GM23338 (cell line): Measurements from ENCODE around the gene RNF2. TPM values are rescaled to one million over a fixed set of nuclear protein-coding genes. Genes with fewer than 3 reads are reported as not detected.

Experiments used
- ATAC-seq: fragments of 200-7000 bp; cut with Tn5 transposase; 3 replicates; pipeline ENCODE4 v1.9.1; 2020
- DNase-seq: peaks from one replicate; pipeline ENCODE4 v3.0.0-alpha.2; 2015; ENCODE audit warnings: low spot score
- H2AFZ ChIP-seq: fragments of 200-600 bp; sonication (generic); 2 replicates; pipeline ENCODE4 v1.8.0; 2016; ENCODE audit warnings: antibody characterized with exemption, mild to moderate bottlenecking, moderate library complexity
- H3F3A ChIP-seq: fragments of 200-600 bp; sonication (generic); replicated peaks from 2 replicates; pipeline ENCODE4 v1.8.0; 2017; ENCODE audit warnings: antibody characterized with exemption, mixed run types, low read depth
- H3K27ac ChIP-seq: fragments of 200-600 bp; sonication (generic); 2 replicates; pipeline ENCODE4 v1.6.1; 2016; ENCODE audit warnings: low read depth
- H3K27me3 ChIP-seq: fragments of 200-600 bp; sonication (generic); 2 replicates; pipeline ENCODE4 v1.8.0; 2016; ENCODE audit warnings: mild to moderate bottlenecking, mixed run types, moderate library complexity; ENCODE audit not compliant: insufficient read depth
- H3K36me3 ChIP-seq: fragments of 200-600 bp; sonication (generic); 2 replicates; pipeline ENCODE4 v1.8.0; 2016; ENCODE audit warnings: mild to moderate bottlenecking; ENCODE audit not compliant: insufficient read depth
- H3K4me1 ChIP-seq: fragments of 200-600 bp; sonication (generic); 2 replicates; pipeline ENCODE4 v1.8.0; 2016; ENCODE audit warnings: mild to moderate bottlenecking, moderate library complexity; ENCODE audit not compliant: insufficient read depth
- H3K4me2 ChIP-seq: fragments of 200-600 bp; sonication (generic); 2 replicates; pipeline ENCODE4 v1.7.1; 2017; ENCODE audit warnings: mixed run types
- H3K4me3 ChIP-seq: fragments of 200-600 bp; sonication (generic); 2 replicates; pipeline ENCODE4 v1.6.1; 2016; ENCODE audit warnings: mixed run types
- H3K79me2 ChIP-seq: fragments of 200-600 bp; sonication (generic); replicated peaks from 2 replicates; pipeline ENCODE4 v1.8.0; 2017; ENCODE audit warnings: mild to moderate bottlenecking; ENCODE audit not compliant: insufficient read depth
- H3K9me2 ChIP-seq: fragments of 200-600 bp; sonication (generic); 2 replicates; pipeline ENCODE4 v1.8.0; 2017; ENCODE audit not compliant: insufficient read depth
- H4K20me1 ChIP-seq: fragments of 200-600 bp; sonication (generic); replicated peaks from 2 replicates; pipeline ENCODE4 v1.8.0; 2017; ENCODE audit warnings: mild to moderate bottlenecking; ENCODE audit not compliant: insufficient read depth
- H3K27ac Mint-ChIP-seq: 2 replicates; pipeline ENCODE4 v1.8.0; 2020; ENCODE audit warnings: inconsistent platforms, mild to moderate bottlenecking, moderate library complexity, mixed read lengths
- H3K27me3 Mint-ChIP-seq: 3 replicates; pipeline ENCODE4 v1.8.0; 2022; ENCODE audit warnings: low read depth, mild to moderate bottlenecking, moderate library complexity, mixed read lengths, inconsistent platforms; ENCODE audit not compliant: insufficient read depth, poor library complexity
- H3K36me3 Mint-ChIP-seq: 3 replicates; pipeline ENCODE4 v1.8.0; 2021; ENCODE audit warnings: low read depth, mild to moderate bottlenecking, inconsistent platforms, moderate library complexity, mixed read lengths
- H3K4me1 Mint-ChIP-seq: 3 replicates; pipeline ENCODE4 v1.8.0; 2020; ENCODE audit warnings: mild to moderate bottlenecking, inconsistent platforms, mixed read lengths
- H3K4me3 Mint-ChIP-seq: 3 replicates; pipeline ENCODE4 v1.8.0; 2021; ENCODE audit warnings: moderate library complexity, mild to moderate bottlenecking, inconsistent platforms, mixed read lengths
- H3K9me3 Mint-ChIP-seq: 3 replicates; pipeline ENCODE4 v1.8.0; 2020; ENCODE audit warnings: moderate library complexity, mild to moderate bottlenecking, inconsistent platforms, mixed read lengths
- ETS1 ChIP-seq: IDR thresholded peaks from 2 replicates; pipeline ENCODE4 v1.6.1; 2016; ENCODE audit warnings: antibody characterized with exemption
- EZH2phosphoT487 ChIP-seq: fragments of 200-600 bp; sonication (generic); IDR thresholded peaks from one replicate; pipeline ENCODE4 v1.8.1; 2018; ENCODE audit warnings: antibody characterized with exemption; ENCODE audit not compliant: unreplicated experiment
- JUNB ChIP-seq: IDR thresholded peaks from one replicate; pipeline ENCODE4 v1.6.1; 2016; ENCODE audit warnings: antibody characterized with exemption; ENCODE audit not compliant: unreplicated experiment
- NANOG ChIP-seq: IDR thresholded peaks from 2 replicates; pipeline ENCODE4 v1.6.1; 2016; ENCODE audit warnings: antibody characterized with exemption, borderline replicate concordance
- ZNF462 ChIP-seq: fragments of 250-450 bp; sonication (Bioruptor Pico); IDR thresholded peaks from 2 replicates; pipeline ENCODE4 v1.5.0; 2020; ENCODE audit warnings: mild to moderate bottlenecking, moderate library complexity
- polyA plus RNA-seq: library from polyadenylated mRNA; unstranded; fragments of >200 nt; fragmentation: Nextera tagmentation; extraction: Ambion mirVana; gene quantifications from 2 replicates; pipeline ENCODE4 v1.2.1, GENCODE V29; 2016
- total RNA-seq: library from RNA; depleted of rRNA; stranded (reverse); fragments of >200 nt; shearing (Covaris generic); gene quantifications from 2 replicates; pipeline ENCODE4 v1.2.3, GENCODE V29; 2014

Gene RNF2
- total and polyA plus RNA-seq, 2 experiments from 2014 or later, result 33.3 to 51.4 TPM

GRCh38 chr1:185039726-185040407 is 5.5 kb upstream of the RNF2 start (continued):
- no peak for TF ChIP-seq ZNF462 (CRISPR knock-in tag)
- TF ChIP-seq JUNB, result no peak

- peaks cover 4% of the 10 kb centered on the region for H3K27me3 Mint-ChIP-seq
- Histone ChIP-seq H3K9me2 (no peaks in the 10 kb centered on the region), H3K4me1 (no peaks in the 10 kb centered on the region), H3F3A (0 out of 2 replicates have a peak, but pooled peaks cover 3% of the 10 kb centered on the region), H3K27me3 (peaks cover 15% of the 10 kb centered on the region), H3K36me3 (no peaks in the 10 kb centered on the region), H3K4me3 (no peak overlapping the region), H3K79me2 (no peaks in the 10 kb centered on the region), H3K4me2 (no peak overlapping the region), H4K20me1 (no peaks in the 10 kb centered on the region), H3K27ac (no peak overlapping the region), H2AFZ (no peak overlapping the region)
- H3K36me3 Mint-ChIP-seq, result no peaks in the 10 kb centered on the region
- no peak for DNase-seq
- no peak for ATAC-seq
- no peak overlapping the region for H3K27ac Mint-ChIP-seq
- H3K4me3 Mint-ChIP-seq, result no peak overlapping the region
- no peaks in the 10 kb centered on the region; the same call in 2 of the 3 replicates for H3K4me1 Mint-ChIP-seq
- H3K9me3 Mint-ChIP-seq, result no peaks in the 10 kb centered on the region; the same call in 2 of the 3 replicates
- TF ChIP-seq NANOG (no peak), ETS1 (no peak), EZH2phosphoT487 (no peak), ZNF462 (CRISPR knock-in tag) (no peak), JUNB (no peak)
These were observed 5.0 kb upstream of the RNF2 start for GRCh38 chr1:185040408-185040735.
